DOHH2 (cell line): ENCODE data around the gene FAM217A.

Source experiments
- H3F3A ChIP-seq: fragments of 200-600 bp; sonication (generic), shearing (Covaris generic); 2 replicates; pipeline ENCODE4 v1.6.0; 2016; ENCODE audit warnings: antibody characterized with exemption, mild to moderate bottlenecking; ENCODE audit not compliant: control insufficient read depth, insufficient read depth
- H3K27ac ChIP-seq: fragments of 200-600 bp; sonication (generic); 2 replicates; pipeline ENCODE4 v1.5.1; 2014; ENCODE audit warnings: low read depth, mild to moderate bottlenecking, low read length, moderate library complexity
- H3K27me3 ChIP-seq: fragments of 200-600 bp; sonication (generic); 2 replicates; pipeline ENCODE4 v1.6.1; 2014; ENCODE audit warnings: mild to moderate bottlenecking, low read length, mixed read lengths; ENCODE audit not compliant: control insufficient read depth
- H3K36me3 ChIP-seq: fragments of 200-600 bp; sonication (generic); 2 replicates; pipeline ENCODE4 v1.6.1; 2014; ENCODE audit warnings: mild to moderate bottlenecking, low read length, moderate library complexity, mixed read lengths; ENCODE audit not compliant: control insufficient read depth
- H3K4me1 ChIP-seq: fragments of 200-600 bp; sonication (generic); 2 replicates; pipeline ENCODE4 v1.6.1; 2014; ENCODE audit warnings: mild to moderate bottlenecking, low read length, mixed read lengths; ENCODE audit not compliant: control insufficient read depth
- H3K4me2 ChIP-seq: fragments of 200-600 bp; sonication (generic); 2 replicates; pipeline ENCODE4 v1.6.0; 2014; ENCODE audit warnings: mild to moderate bottlenecking, low read length, moderate library complexity
- H3K4me3 ChIP-seq: fragments of 200-600 bp; sonication (generic); 2 replicates; pipeline ENCODE4 v1.5.1; 2014; ENCODE audit warnings: mild to moderate bottlenecking, low read length, mixed read lengths
- H3K79me2 ChIP-seq: fragments of 200-600 bp; sonication (generic); 2 replicates; pipeline ENCODE4 v1.6.1; 2014; ENCODE audit warnings: mild to moderate bottlenecking, low read length, mixed read lengths; ENCODE audit not compliant: control insufficient read depth
- H3K9me2 ChIP-seq: fragments of 200-600 bp; sonication (generic); replicated peaks from 2 replicates; pipeline ENCODE4 v1.6.1; 2014; ENCODE audit warnings: mild to moderate bottlenecking, low read length, mixed read lengths; ENCODE audit not compliant: control insufficient read depth
- H3K9me3 ChIP-seq: fragments of 200-600 bp; sonication (generic); 2 replicates; pipeline ENCODE4 v1.6.1; 2014; ENCODE audit warnings: antibody characterized with exemption, low read length, mixed read lengths; ENCODE audit not compliant: control insufficient read depth, insufficient read depth
- H4K20me1 ChIP-seq: fragments of 200-600 bp; sonication (generic); 2 replicates; pipeline ENCODE4 v1.6.0; 2014; ENCODE audit warnings: low read depth, mild to moderate bottlenecking, antibody characterized with exemption, low read length, moderate library complexity; ENCODE audit not compliant: control insufficient read depth, insufficient read depth
- EZH2phosphoT487 ChIP-seq: fragments of 200-600 bp; sonication (generic); IDR thresholded peaks from 2 replicates; pipeline ENCODE4 v1.6.1; 2017; ENCODE audit warnings: borderline replicate concordance, mild to moderate bottlenecking, antibody characterized with exemption, low read length, moderate library complexity, mixed read lengths
- TF ChIP-seq, protein P1 (sequence below): fragments of 200-600 bp; sonication (generic); IDR thresholded peaks from one replicate; pipeline ENCODE4 v1.5.1; 2014; ENCODE audit warnings: antibody characterized with exemption, mild to moderate bottlenecking, low read depth, low read length; ENCODE audit not compliant: poor library complexity, severe bottlenecking

FAM217A gene

DNA sequence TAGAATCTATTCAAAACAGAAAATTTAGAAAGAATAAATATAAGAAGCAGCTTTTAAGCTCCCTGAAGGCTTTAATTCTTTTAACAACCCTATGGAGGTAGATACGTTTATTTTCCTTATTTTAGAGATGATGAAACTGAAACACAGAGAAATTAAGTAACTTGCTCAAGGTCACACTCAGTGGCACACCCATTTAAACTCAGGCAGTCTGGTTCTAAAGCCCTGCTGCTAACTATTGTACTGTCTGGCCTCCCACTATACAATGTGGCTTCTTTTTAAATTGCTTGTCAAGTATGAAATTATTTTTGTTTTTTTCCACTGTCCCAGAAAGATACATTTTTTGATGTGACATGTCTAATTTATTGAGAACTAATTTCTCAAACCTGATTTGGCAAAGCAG, 55.7 kb downstream of the FAM217A start:
- Histone ChIP-seq H3K4me2 (peak overlapping the region; percentile 89), H3K4me3 (peak overlapping the region; percentile 86), H3K27ac (no peak overlapping the region)

GRCh38 chr6:4021854-4022695, 56.9 kb downstream of the FAM217A start:
- Histone ChIP-seq H3K9me3 (no peaks in the 10 kb centered on the region), H3K4me3 (peak overlapping the region; percentile 86), H3K9me2 (no peaks in the 10 kb centered on the region), H3K27me3 (no peaks in the 10 kb centered on the region), H4K20me1 (peaks cover 23% of the 10 kb centered on the region), H3K4me2 (peak overlapping the region; percentile 89), H3K27ac (peak overlapping the region; percentile 83), H3K79me2 (peaks cover 94% of the 10 kb centered on the region), H3K36me3 (peaks cover 59% of the 10 kb centered on the region), H3K4me1 (peaks cover 52% of the 10 kb centered on the region), H3F3A (peaks cover 15% of the 10 kb centered on the region)
- no peak for TF ChIP-seq EZH2phosphoT487
- TF ChIP-seq, protein P1, sequence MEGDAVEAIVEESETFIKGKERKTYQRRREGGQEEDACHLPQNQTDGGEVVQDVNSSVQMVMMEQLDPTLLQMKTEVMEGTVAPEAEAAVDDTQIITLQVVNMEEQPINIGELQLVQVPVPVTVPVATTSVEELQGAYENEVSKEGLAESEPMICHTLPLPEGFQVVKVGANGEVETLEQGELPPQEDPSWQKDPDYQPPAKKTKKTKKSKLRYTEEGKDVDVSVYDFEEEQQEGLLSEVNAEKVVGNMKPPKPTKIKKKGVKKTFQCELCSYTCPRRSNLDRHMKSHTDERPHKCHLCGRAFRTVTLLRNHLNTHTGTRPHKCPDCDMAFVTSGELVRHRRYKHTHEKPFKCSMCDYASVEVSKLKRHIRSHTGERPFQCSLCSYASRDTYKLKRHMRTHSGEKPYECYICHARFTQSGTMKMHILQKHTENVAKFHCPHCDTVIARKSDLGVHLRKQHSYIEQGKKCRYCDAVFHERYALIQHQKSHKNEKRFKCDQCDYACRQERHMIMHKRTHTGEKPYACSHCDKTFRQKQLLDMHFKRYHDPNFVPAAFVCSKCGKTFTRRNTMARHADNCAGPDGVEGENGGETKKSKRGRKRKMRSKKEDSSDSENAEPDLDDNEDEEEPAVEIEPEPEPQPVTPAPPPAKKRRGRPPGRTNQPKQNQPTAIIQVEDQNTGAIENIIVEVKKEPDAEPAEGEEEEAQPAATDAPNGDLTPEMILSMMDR, result peak; percentile 2

More for the DNA sequence above, 55.7 kb downstream of the FAM217A start:
- peaks cover 66% of the 10 kb centered on the region for H3K36me3 ChIP-seq
- peaks cover 5% of the 10 kb centered on the region for H3F3A ChIP-seq
- TF ChIP-seq, protein P1, result no peak
- H4K20me1 ChIP-seq, result peaks cover 30% of the 10 kb centered on the region
- peaks cover 54% of the 10 kb centered on the region for H3K4me1 ChIP-seq
- no peaks in the 10 kb centered on the region for H3K9me2 ChIP-seq
- no peaks in the 10 kb centered on the region for H3K9me3 ChIP-seq
- H3K79me2 ChIP-seq, result peaks cover 94% of the 10 kb centered on the region
- H3K27me3 ChIP-seq, result no peaks in the 10 kb centered on the region

- peaks cover 53% of the 10 kb centered on the region for H3K36me3 ChIP-seq
- H3K9me3 ChIP-seq, result no peaks in the 10 kb centered on the region
- peak overlapping the region; percentile 83 for H3K27ac ChIP-seq
- H3K79me2 ChIP-seq, result peaks cover 94% of the 10 kb centered on the region
- peaks cover 51% of the 10 kb centered on the region for H3K4me1 ChIP-seq
- peaks cover 15% of the 10 kb centered on the region for H3F3A ChIP-seq
- H3K27me3 ChIP-seq, result no peaks in the 10 kb centered on the region
- peaks cover 17% of the 10 kb centered on the region for H4K20me1 ChIP-seq
- H3K4me2 ChIP-seq, result peak overlapping the region; percentile 89
- peak overlapping the region; percentile 86 for H3K4me3 ChIP-seq
- no peaks in the 10 kb centered on the region for H3K9me2 ChIP-seq
- no peak for TF ChIP-seq EZH2phosphoT487
- TF ChIP-seq, protein P1, result peak; percentile 52
Observed at GRCh38 chr6:4021133-4021853, 57.6 kb downstream of the FAM217A start.
